H1 (cell line): ENCODE measurements around the gene BCAS4. TPM values are rescaled to one million over a fixed set of nuclear protein-coding genes. Genes with fewer than 3 reads are reported as not detected.

Source experiments
- BCL11A ChIP-seq, 2 experiments: IDR thresholded peaks; one replicate each; pipeline ENCODE4 v1.6.1; 2011; ENCODE audit warnings: low read depth in 2 of 2, low read length in 2 of 2, mild to moderate bottlenecking in 2 of 2
- JUND ChIP-seq: IDR thresholded peaks from 2 replicates; pipeline ENCODE4 v1.6.1; 2011; ENCODE audit warnings: mild to moderate bottlenecking, improper control_type of control experiment, low read length
- KDM5A ChIP-seq: fragments of 200-600 bp; IDR thresholded peaks from 2 replicates; pipeline ENCODE4 v1.7.1; 2012; ENCODE audit warnings: mild to moderate bottlenecking, low read length, inconsistent platforms, mixed read lengths
- NRF1 ChIP-seq: IDR thresholded peaks from 2 replicates; pipeline ENCODE4 v1.6.1; 2011; ENCODE audit warnings: mild to moderate bottlenecking, low read depth, low read length, improper control_type of control experiment
- SP2 ChIP-seq: IDR thresholded peaks from 2 replicates; pipeline ENCODE4 v1.6.1; 2012; ENCODE audit warnings: mild to moderate bottlenecking, low read length, inconsistent platforms
- polyA plus RNA-seq, 7 experiments: library from polyadenylated mRNA; depleted of rRNA in 3 of 7; stranded (reverse) in 5 of 7; unstranded in 2 of 7; fragments of >200 nt in 5 of 7; fragments of 200-250 nt in 2 of 7; gene quantifications; 1 replicate in 5 of 7; 2 replicates in 1 of 7; 4 replicates in 1 of 7; pipeline versions ENCODE4 v1.2.1 to v1.2.3, GENCODE V29; 2011 to 2013; ENCODE audit warnings: missing spikeins in 2 of 7, mixed read lengths in 2 of 7
- total RNA-seq: library from RNA; stranded (reverse); fragmentation: NEBNext Ultra II Directional; extraction: Animal tissue kit (Norgen Biotek cat#: 25700); gene quantifications from 2 replicates; pipeline ENCODE4 v1.2.1, GENCODE V29; 2021
- TF ChIP-seq, protein P1 (sequence below): fragments of 300-600 bp; sonication (generic); IDR thresholded peaks from 2 replicates; pipeline ENCODE4 v1.7.1; 2012; ENCODE audit warnings: low read length, moderate library complexity, mild to moderate bottlenecking, inconsistent platforms; ENCODE audit not compliant: insufficient replicate concordance

Gene BCAS4
- total and polyA plus RNA-seq, 2 of the 8 experiments (the other 6 are each of a cell fraction or from before 2014, with no cell fraction given), result 21.2 to 23.6 TPM

DNA sequence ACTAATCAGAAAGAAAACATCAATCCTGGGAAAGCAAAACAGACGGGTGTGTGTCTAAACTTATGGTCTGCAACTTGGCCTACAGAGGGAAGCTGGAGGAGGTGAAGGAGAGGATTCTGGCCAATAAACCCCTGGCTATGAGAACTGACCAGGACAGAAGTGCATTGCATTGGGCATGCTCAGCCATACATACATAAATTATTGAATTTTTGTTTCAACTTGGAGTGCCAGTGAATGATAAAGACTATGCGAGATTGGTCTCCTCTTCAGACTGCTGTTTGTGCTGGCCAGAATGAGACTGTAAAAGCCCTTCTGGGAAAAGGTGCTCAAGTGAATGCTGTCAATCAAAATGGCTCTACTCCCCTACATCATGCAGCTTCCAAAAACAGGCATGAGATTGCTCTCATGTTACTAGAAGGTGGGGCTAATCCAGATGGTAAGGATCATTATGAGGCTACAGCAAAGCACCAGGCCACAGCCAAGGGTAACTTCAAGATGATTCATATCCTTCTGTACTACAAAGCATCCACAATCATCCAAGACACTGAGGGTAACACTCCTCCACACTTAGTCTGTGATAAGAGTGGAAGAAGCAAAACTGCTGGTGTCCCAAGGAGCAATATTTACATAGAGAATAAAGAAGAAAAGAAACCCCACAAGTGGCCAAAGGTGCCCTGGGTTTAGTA lies 119.0 kb downstream of the BCAS4 start (continued):
- TF ChIP-seq, protein P1, sequence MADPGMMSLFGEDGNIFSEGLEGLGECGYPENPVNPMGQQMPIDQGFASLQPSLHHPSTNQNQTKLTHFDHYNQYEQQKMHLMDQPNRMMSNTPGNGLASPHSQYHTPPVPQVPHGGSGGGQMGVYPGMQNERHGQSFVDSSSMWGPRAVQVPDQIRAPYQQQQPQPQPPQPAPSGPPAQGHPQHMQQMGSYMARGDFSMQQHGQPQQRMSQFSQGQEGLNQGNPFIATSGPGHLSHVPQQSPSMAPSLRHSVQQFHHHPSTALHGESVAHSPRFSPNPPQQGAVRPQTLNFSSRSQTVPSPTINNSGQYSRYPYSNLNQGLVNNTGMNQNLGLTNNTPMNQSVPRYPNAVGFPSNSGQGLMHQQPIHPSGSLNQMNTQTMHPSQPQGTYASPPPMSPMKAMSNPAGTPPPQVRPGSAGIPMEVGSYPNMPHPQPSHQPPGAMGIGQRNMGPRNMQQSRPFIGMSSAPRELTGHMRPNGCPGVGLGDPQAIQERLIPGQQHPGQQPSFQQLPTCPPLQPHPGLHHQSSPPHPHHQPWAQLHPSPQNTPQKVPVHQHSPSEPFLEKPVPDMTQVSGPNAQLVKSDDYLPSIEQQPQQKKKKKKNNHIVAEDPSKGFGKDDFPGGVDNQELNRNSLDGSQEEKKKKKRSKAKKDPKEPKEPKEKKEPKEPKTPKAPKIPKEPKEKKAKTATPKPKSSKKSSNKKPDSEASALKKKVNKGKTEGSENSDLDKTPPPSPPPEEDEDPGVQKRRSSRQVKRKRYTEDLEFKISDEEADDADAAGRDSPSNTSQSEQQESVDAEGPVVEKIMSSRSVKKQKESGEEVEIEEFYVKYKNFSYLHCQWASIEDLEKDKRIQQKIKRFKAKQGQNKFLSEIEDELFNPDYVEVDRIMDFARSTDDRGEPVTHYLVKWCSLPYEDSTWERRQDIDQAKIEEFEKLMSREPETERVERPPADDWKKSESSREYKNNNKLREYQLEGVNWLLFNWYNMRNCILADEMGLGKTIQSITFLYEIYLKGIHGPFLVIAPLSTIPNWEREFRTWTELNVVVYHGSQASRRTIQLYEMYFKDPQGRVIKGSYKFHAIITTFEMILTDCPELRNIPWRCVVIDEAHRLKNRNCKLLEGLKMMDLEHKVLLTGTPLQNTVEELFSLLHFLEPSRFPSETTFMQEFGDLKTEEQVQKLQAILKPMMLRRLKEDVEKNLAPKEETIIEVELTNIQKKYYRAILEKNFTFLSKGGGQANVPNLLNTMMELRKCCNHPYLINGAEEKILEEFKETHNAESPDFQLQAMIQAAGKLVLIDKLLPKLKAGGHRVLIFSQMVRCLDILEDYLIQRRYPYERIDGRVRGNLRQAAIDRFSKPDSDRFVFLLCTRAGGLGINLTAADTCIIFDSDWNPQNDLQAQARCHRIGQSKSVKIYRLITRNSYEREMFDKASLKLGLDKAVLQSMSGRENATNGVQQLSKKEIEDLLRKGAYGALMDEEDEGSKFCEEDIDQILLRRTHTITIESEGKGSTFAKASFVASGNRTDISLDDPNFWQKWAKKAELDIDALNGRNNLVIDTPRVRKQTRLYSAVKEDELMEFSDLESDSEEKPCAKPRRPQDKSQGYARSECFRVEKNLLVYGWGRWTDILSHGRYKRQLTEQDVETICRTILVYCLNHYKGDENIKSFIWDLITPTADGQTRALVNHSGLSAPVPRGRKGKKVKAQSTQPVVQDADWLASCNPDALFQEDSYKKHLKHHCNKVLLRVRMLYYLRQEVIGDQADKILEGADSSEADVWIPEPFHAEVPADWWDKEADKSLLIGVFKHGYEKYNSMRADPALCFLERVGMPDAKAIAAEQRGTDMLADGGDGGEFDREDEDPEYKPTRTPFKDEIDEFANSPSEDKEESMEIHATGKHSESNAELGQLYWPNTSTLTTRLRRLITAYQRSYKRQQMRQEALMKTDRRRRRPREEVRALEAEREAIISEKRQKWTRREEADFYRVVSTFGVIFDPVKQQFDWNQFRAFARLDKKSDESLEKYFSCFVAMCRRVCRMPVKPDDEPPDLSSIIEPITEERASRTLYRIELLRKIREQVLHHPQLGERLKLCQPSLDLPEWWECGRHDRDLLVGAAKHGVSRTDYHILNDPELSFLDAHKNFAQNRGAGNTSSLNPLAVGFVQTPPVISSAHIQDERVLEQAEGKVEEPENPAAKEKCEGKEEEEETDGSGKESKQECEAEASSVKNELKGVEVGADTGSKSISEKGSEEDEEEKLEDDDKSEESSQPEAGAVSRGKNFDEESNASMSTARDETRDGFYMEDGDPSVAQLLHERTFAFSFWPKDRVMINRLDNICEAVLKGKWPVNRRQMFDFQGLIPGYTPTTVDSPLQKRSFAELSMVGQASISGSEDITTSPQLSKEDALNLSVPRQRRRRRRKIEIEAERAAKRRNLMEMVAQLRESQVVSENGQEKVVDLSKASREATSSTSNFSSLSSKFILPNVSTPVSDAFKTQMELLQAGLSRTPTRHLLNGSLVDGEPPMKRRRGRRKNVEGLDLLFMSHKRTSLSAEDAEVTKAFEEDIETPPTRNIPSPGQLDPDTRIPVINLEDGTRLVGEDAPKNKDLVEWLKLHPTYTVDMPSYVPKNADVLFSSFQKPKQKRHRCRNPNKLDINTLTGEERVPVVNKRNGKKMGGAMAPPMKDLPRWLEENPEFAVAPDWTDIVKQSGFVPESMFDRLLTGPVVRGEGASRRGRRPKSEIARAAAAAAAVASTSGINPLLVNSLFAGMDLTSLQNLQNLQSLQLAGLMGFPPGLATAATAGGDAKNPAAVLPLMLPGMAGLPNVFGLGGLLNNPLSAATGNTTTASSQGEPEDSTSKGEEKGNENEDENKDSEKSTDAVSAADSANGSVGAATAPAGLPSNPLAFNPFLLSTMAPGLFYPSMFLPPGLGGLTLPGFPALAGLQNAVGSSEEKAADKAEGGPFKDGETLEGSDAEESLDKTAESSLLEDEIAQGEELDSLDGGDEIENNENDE, result no peak
- no peak for TF ChIP-seq NRF1
- no peak for TF ChIP-seq KDM5A
- TF ChIP-seq SP2, result no peak
- no peak for TF ChIP-seq JUND
- no peak for TF ChIP-seq BCL11A (IDR thresholded peaks at IDR 0.05; ENCODE audit: low read depth in 2 of 2, low read length in 2 of 2)
- TF ChIP-seq, all 59 proteins: peak for 0
